Testis (tissue), 2 donors: ENCODE results near the gene EFEMP2.

Experiments
- CTCF ChIP-seq, 3 experiments: fragments of 450-650 bp in 2 of 3; fragments of 200-600 bp in 1 of 3; sonication (generic) in 1 of 3; IDR thresholded peaks; one replicate each; pipeline ENCODE4 v1.5.1; 2016 to 2019; ENCODE audit warnings: antibody characterized with exemption in 3 of 3, mild to moderate bottlenecking in 2 of 3, moderate library complexity in 1 of 3
- POLR2A ChIP-seq: fragments of 450-650 bp; IDR thresholded peaks from one replicate; pipeline ENCODE4 v1.6.1; 2017; ENCODE audit warnings: antibody characterized with exemption, mild to moderate bottlenecking, moderate library complexity

- no peak for TF ChIP-seq CTCF (IDR thresholded peaks at IDR 0.05)
- no peak for TF ChIP-seq POLR2A
Measured at GRCh38 chr11:65826984-65827735, 45.4 kb downstream of the EFEMP2 start.
